RKO (cell line): ENCODE results near the gene MRPL54.
A peak's percentile ranks its signal among the peaks of the same experiment; 100 is the strongest.

Source experiments
- DNase-seq: peaks from one replicate; pipeline ENCODE4 v3.0.0-alpha.2; 2016; ENCODE audit warnings: low spot score

The MRPL54 gene

GRCh38 chr19:3770136-3770999 lies 7.9 kb downstream of the MRPL54 start:
- no peak for DNase-seq

DNA sequence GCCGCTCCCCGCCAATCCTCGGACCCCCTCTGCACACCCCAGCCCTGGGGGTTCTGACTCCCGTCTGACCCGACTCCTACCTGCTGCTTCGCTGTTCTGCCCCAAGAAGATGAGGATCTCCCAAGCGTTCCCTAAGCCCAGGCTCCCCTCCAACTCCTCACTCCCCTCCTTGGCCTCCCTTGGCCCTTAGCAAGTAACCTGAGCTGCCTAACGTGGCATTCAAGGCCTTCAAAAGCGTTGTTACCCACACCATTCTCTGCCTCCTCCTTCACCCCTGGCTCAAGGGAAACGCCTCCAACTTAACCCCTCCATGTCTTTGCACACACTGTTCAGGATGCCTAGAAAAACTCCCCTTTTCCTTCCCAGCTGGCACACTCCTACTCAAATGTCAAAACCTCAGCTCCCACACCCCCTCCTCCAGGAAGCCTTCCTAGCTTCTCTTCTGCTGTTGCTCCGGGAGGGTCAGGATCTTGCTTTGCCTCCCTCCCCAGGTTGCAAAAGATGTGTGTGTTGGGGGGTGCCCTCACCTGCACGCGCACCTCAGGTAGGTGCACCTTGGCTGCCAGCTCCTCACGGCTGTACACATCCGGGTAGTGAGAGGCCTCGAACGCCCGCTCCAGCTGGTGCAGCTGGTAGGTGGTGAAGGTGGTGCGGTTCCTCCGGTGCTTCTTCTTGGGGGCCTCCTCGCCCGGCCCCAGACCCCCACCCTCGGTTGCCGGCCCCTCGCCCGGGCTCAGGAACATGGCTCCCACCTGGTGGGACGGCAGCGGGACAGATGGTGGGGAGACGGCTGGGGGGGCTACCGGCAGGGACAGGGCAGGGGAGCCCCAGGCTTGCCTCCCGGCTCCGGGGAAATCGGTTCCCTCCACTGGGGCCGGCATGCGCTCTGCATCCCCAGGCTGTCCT lies 8.8 kb downstream of the MRPL54 start:
- no peak for DNase-seq

DNA sequence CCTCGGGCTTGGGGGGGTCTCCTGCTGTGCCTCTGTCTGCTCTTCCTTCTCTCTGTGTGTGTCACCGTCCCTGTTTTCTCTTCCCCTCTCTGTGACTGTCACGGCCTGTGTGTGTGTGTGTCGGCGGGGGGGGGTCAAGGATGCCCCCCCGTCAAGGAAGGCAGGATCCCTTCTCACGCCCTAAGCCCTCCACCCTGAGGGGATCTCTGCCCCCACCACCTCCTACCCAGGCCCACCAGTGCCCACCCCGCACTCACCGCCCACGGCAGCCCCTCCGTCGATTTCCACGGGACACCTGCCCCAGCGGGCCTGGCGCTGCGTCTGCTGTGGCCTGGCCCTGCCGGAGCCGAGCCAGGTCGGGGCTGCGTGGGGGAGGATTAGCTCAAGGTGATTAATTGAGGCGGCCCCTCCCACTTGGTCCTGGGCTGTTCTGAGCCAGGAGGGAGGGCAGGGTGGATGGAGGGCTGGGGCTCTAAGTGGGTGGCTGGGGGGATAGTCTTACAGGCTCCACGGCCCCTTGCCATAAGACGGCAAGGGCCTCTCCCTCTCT lies 9.5 kb downstream of the MRPL54 start, which contains the start of gene RAX2:
Gene RAX2, minus strand, starts transcription at position 323 of the 550 bp plus-strand sequence. CDS start 486 bp downstream, outside the sequence.
- DNase-seq, result no peak

DNA sequence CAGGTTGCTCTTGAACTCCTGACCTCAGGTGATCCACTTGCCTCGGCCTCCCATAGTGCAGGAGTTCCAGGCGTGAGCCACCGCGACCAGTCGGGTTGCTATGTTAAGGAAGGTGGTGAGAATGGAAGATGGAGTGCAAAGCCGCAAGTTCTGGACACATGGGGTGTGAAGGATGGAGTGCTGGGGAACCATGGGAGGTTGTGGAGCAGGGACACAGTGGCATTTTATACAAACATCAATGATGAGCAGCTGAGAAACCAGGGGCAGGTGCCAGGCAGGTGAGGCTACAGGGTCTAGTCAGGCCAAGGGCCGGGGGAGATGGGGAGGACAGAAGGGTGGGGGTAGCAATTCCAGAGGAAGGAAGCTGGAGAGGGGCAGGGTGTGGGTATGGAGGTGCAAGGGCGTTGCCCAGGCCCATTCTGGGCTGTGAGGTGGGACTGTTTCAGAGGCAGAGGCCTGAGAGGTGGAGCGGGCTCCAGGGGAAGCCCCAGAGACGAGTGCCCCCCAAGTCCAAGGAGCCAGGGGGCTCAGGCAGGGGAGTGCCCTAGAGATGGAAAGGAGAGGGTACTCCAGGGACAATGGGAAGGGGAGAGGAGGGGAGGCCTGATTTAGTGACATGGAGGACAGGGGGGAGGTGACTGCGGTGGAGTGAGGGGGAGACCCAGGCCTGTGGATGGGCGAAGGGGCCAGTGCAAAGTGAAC lies 11.5 kb downstream of the MRPL54 start:
- DNase-seq, result no peak

GRCh38 chr19:3774621-3775373 lies 12.3 kb downstream of the MRPL54 start:
- no peak for DNase-seq

DNA sequence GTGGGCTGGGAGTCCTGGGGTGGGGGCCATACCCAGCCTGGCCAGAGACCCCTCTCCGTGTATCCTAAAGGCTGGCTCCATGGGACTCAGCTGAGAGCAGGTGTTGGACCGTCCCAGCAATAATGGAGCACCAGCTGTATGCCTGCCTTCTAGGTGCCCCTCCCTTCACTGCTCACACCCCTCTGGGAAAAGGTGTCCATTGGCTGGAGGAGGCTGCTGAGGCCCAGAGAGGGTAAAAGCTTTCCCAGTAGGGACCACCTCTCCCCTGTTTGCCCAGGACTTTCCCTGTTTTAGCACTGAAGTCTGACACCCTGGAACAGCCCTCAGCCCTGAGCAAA lies 12.9 kb downstream of the MRPL54 start:
- no peak for DNase-seq

GRCh38 chr19:3775831-3776230 lies 13.3 kb downstream of the MRPL54 start:
- DNase-seq, result no peak

GRCh38 chr19:3776479-3777040 lies 14.1 kb downstream of the MRPL54 start:
- DNase-seq, result no peak

- no peak for DNase-seq
Measured at GRCh38 chr19:3778104-3778867, 15.8 kb downstream of the MRPL54 start.

DNA sequence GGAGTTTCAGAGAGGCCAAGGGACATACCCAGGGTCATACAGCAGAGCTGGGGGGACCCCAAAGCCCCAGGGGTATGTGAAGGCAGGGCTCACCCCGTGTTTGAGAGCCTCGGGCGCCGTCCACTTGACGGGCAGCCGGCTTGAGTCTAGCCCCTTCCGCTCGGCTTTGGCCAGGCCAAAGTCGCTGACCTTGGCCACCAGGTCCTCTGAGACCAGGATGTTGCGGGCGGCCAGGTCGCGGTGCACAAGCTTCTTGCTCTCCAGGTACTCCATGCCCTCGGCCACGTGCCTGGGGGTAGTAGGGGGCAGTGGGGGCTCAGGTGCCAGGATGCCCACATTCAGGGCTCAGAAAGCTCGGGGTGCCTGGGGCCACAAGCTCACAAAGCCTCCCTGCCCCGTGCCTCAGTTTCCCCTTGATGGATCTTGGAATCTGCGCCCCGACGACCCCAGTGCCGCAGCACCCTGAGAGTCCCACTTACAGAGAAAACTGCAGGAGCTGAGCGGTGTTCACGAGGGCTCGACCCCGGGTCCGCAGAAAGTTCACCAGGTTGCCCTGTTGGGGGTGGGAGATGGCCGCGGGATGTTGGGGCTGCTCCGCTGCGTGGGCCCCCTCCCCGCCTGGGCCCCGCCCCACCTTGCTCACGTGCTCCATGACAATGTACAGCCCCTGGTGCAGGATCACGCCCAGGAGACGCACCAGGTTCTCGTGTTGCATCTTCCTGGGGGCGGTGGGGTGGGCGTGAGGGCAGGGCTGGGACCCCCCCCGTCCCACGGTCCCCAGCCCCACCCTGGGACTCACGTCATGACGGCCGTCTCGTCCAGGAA lies 16.6 kb downstream of the MRPL54 start:
- DNase-seq, result no peak

- DNase-seq, result peak; percentile 23
Measured at GRCh38 chr19:3780786-3781304, 18.4 kb downstream of the MRPL54 start.

- no peak for DNase-seq
Measured at GRCh38 chr19:3781603-3782002, 19.1 kb downstream of the MRPL54 start.

DNA sequence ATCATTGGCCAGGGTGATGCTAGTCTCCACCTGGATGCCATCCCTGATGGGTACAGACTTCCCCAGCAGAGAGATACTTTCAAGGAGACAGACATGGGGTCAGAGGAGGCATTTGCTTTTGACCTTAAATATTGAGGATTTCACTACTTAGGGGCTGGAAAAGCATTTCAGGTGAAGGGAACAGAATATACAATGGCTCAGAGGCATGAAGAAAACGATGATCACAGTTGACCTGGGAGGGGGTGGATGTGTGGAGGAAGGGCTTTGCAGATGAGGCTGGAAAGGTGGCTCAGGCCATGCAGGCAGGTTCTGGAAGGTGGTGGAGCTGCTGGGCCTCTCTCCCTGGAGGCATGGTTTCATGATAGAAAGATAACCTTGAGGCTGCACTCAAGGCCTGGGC lies 19.8 kb downstream of the MRPL54 start:
- no peak for DNase-seq

DNA sequence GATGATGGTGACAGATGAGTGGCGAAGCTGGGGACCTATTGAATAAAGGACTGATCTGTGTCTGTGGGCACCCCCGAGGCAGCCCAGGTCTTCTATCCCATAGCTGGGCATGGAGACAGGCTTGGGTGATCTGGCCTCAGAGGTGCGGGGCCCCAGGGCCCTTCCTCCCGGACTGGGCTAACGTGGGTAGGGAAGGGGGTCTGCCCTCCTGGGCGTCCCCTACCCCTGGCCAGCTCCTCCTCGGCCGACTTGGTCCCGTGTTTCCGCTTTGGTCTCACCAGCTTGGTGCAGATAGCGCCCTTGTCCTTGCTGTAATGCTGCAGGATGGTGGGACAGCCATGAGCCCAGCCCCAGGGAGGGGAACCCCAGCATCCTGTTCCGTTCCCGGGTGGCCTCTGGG lies 20.4 kb downstream of the MRPL54 start:
- DNase-seq, result no peak

- DNase-seq, result no peak
Measured at GRCh38 chr19:3783660-3784584, 21.4 kb downstream of the MRPL54 start.

- peak; percentile 36 for DNase-seq
Measured at GRCh38 chr19:3784607-3785450, 22.3 kb downstream of the MRPL54 start.

GRCh38 chr19:3785451-3785937 lies 23.0 kb downstream of the MRPL54 start:
- no peak for DNase-seq
